OCI-LY3 (cell line): ENCODE measurements around the gene SPAG5.

ENCODE experiments used
- H2AFZ ChIP-seq: fragments of 200-600, 300-600 bp; shearing (Covaris generic); 2 replicates; pipeline ENCODE4 v1.6.0; 2014; ENCODE audit warnings: antibody characterized with exemption, low read depth, low read length
- H3K27ac ChIP-seq: fragments of 200-600, 300-600 bp; sonication (generic); 2 replicates; pipeline ENCODE4 v1.5.1; 2014; ENCODE audit warnings: mild to moderate bottlenecking, low read length, moderate library complexity, mixed read lengths
- H3K27me3 ChIP-seq: fragments of 200-600, 300-600 bp; sonication (generic); 2 replicates; pipeline ENCODE4 v1.6.1; 2014; ENCODE audit warnings: low read depth, low read length, mixed read lengths
- H3K36me3 ChIP-seq: fragments of 200-600, 300-600 bp; sonication (generic); replicated peaks from 2 replicates; pipeline ENCODE3; 2014; ENCODE audit warnings: low read depth, low read length, mixed read lengths
- H3K4me1 ChIP-seq: fragments of 300-600, 200-600 bp; sonication (generic); 2 replicates; pipeline ENCODE4 v1.6.1; 2014; ENCODE audit warnings: low read length, mixed read lengths
- H3K4me2 ChIP-seq: fragments of 200-600, 300-600 bp; sonication (generic); 2 replicates; pipeline ENCODE4 v1.6.1; 2014; ENCODE audit warnings: low read length, mixed read lengths
- H3K4me3 ChIP-seq: fragments of 300-600, 200-600 bp; sonication (generic); 2 replicates; pipeline ENCODE4 v1.5.1; 2014; ENCODE audit warnings: antibody characterized with exemption, mild to moderate bottlenecking, low read length, moderate library complexity
- H3K79me2 ChIP-seq: fragments of 300-600, 200-600 bp; shearing (Covaris generic); 2 replicates; pipeline ENCODE4 v1.6.1; 2014; ENCODE audit warnings: mild to moderate bottlenecking, low read length, mixed read lengths
- H3K9ac ChIP-seq: fragments of 300-600, 200-600 bp; shearing (Covaris generic); 2 replicates; pipeline ENCODE4 v1.6.0; 2014; ENCODE audit warnings: mild to moderate bottlenecking, low read length, moderate library complexity
- H3K9me3 ChIP-seq: fragments of 200-600, 300-600 bp; shearing (Covaris generic); 2 replicates; pipeline ENCODE4 v1.6.1; 2014; ENCODE audit warnings: low read length, mixed read lengths; ENCODE audit not compliant: insufficient read depth
- H4K20me1 ChIP-seq: fragments of 200-600, 300-600 bp; sonication (generic); 2 replicates; pipeline ENCODE4 v1.6.1; 2016; ENCODE audit warnings: low read length, mixed read lengths; ENCODE audit not compliant: insufficient read depth
- EZH2phosphoT487 ChIP-seq: fragments of 200-600 bp; shearing (Covaris generic); IDR thresholded peaks from 2 replicates; pipeline ENCODE4 v1.6.1; 2018; ENCODE audit warnings: antibody characterized with exemption, mixed run types, low read depth
- TF ChIP-seq, protein P1 (sequence below): fragments of 200-600, 300-600 bp; sonication (generic); IDR thresholded peaks from 2 replicates; pipeline ENCODE4 v1.5.1; 2014; ENCODE audit warnings: antibody characterized with exemption, low read length, low read depth

The SPAG5 gene

DNA sequence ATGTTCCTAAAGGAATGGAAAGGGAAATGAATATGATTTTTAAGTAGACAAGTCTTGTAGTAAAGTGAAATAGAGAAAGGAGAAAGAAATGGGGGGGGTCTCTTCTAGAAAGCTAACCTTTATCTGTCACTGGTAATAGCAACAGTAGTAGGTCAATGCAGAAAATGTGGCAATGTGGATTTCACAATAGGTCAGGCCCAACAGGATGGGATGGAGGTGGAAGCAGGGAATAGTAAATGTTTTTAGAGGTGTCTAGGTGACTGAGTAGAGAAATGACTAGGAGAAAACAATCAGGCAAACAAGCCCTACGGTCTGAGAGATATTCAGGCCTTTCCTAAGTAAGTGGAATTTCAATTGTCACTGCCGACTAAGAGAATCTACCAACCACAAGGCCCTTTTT lies 21.2 kb upstream of the SPAG5 start:
- 0 out of 2 replicates have a peak, but pooled peaks cover 6% of the 10 kb centered on the region for H4K20me1 ChIP-seq
- H3K36me3 ChIP-seq = peaks cover 82% of the 10 kb centered on the region
- no peak overlapping the region for H3K9ac ChIP-seq
- no peak overlapping the region for H2AFZ ChIP-seq
- H3K4me3 ChIP-seq = no peak overlapping the region
- H3K79me2 ChIP-seq = no peaks in the 10 kb centered on the region
- no peak for TF ChIP-seq EZH2phosphoT487
- TF ChIP-seq, protein P1, sequence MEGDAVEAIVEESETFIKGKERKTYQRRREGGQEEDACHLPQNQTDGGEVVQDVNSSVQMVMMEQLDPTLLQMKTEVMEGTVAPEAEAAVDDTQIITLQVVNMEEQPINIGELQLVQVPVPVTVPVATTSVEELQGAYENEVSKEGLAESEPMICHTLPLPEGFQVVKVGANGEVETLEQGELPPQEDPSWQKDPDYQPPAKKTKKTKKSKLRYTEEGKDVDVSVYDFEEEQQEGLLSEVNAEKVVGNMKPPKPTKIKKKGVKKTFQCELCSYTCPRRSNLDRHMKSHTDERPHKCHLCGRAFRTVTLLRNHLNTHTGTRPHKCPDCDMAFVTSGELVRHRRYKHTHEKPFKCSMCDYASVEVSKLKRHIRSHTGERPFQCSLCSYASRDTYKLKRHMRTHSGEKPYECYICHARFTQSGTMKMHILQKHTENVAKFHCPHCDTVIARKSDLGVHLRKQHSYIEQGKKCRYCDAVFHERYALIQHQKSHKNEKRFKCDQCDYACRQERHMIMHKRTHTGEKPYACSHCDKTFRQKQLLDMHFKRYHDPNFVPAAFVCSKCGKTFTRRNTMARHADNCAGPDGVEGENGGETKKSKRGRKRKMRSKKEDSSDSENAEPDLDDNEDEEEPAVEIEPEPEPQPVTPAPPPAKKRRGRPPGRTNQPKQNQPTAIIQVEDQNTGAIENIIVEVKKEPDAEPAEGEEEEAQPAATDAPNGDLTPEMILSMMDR = no peak
- H3K4me1 ChIP-seq = peaks cover 14% of the 10 kb centered on the region
- H3K4me2 ChIP-seq = no peak overlapping the region
- no peak overlapping the region for H3K27ac ChIP-seq
- no peaks in the 10 kb centered on the region for H3K27me3 ChIP-seq
- no peaks in the 10 kb centered on the region for H3K9me3 ChIP-seq

DNA sequence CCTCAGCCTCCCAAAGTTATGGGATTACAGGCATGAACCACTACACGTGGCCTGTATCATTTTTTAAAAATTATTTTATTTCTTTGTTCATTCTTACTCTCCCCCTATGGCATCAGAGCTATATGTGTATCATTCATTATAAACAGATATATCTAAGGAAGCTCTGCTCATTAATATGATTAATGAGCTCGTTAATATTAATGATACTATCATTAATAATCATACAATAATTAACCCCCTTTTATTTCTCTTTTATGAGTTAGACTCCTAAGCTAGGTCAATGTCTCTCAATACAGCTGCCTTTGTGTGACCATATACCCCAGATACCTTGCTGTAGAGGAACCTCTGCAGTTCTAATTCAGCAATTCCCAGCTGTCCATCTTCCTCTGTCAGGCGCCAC lies 19.6 kb upstream of the SPAG5 start:
- Histone ChIP-seq H3K4me3 (no peak overlapping the region), H3K79me2 (no peaks in the 10 kb centered on the region), H3K4me1 (peaks cover 15% of the 10 kb centered on the region), H3K27ac (no peak overlapping the region), H3K9ac (no peak overlapping the region), H4K20me1 (0 out of 2 replicates have a peak, but pooled peaks cover 11% of the 10 kb centered on the region), H3K36me3 (peaks cover 82% of the 10 kb centered on the region), H3K27me3 (no peaks in the 10 kb centered on the region), H2AFZ (no peak overlapping the region), H3K4me2 (no peak overlapping the region), H3K9me3 (no peaks in the 10 kb centered on the region)
- TF ChIP-seq, protein P1 = no peak
- TF ChIP-seq EZH2phosphoT487 = no peak

DNA sequence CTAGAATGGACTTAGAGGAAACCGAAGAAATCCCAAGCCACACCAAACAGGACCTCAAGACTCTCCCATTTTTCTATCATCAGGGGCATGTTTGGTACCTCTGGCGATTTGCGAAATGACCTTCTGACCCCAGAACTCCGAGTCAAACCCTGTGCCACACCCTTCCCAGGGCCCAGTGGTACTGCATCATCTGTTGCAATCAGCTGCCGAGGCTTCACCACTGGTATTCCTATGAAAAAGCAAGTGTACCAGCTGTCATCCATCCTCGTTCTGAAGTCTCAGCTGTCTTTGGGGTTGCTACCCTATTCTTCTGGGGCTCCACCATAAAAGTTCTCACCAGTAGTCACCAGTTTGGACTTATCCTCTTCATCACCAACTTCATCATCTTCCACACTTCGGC lies 17.5 kb upstream of the SPAG5 start:
- Histone ChIP-seq H3K27me3 (no peaks in the 10 kb centered on the region), H2AFZ (no peak overlapping the region), H3K4me3 (no peak overlapping the region), H3K9me3 (no peaks in the 10 kb centered on the region), H3K4me2 (no peak overlapping the region), H3K27ac (no peak overlapping the region), H3K4me1 (peaks cover 15% of the 10 kb centered on the region), H3K79me2 (no peaks in the 10 kb centered on the region), H3K9ac (no peak overlapping the region), H3K36me3 (peaks cover 83% of the 10 kb centered on the region), H4K20me1 (0 out of 2 replicates have a peak, but pooled peaks cover 11% of the 10 kb centered on the region)
- TF ChIP-seq EZH2phosphoT487 = no peak
- TF ChIP-seq, protein P1 = no peak

DNA sequence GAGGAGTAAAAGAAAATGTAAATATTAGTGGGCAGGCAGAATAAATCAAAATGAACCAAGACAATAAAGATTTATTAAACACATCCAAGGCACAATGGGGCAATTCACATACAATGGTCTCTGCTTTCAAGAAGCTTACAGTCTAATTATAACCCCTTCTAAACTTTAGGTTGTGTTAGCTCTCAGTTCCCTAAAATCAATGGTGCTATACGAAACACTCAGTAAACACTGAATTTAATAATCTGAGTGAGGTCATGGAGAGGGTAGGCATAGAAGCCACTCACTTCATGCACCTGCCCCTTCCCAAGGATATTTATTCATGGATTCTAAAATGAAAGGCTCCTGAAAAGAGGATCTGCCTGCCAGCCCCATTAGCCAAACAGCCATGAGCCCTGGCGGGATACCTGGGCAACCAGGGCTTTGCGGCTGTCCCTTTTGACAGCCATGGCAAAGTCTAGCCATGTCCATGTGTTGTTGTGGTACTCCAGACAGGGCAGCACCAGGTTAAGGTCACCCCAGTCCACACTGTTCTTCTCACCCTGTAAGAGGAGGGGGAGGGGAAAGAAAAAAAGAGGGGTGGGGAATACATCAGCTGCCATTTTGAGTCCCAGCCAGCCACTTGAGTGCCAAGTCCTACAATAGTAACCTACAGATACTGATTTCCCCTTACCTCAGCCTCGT lies 16.6 kb upstream of the SPAG5 start:
- Histone ChIP-seq H3K27me3 (no peaks in the 10 kb centered on the region), H3K9me3 (no peaks in the 10 kb centered on the region), H3K9ac (no peak overlapping the region), H2AFZ (no peak overlapping the region), H3K79me2 (no peaks in the 10 kb centered on the region), H3K36me3 (peaks cover 83% of the 10 kb centered on the region), H3K4me3 (no peak overlapping the region), H3K4me1 (peaks cover 15% of the 10 kb centered on the region), H4K20me1 (0 out of 2 replicates have a peak, but pooled peaks cover 11% of the 10 kb centered on the region), H3K27ac (peak overlapping the region; percentile 7; the same call in 1 of the 2 replicates), H3K4me2 (no peak overlapping the region)
- TF ChIP-seq EZH2phosphoT487 = no peak
- TF ChIP-seq, protein P1 = no peak
